CD1c-positive myeloid dendritic cell (primary cell): ENCODE results near the gene SLC35F6.

Experiments used
- DNase-seq: peaks from one replicate; pipeline ENCODE4 v3.0.0-alpha.2; 2016; ENCODE audit errors: extremely low spot score

SLC35F6 gene

DNA sequence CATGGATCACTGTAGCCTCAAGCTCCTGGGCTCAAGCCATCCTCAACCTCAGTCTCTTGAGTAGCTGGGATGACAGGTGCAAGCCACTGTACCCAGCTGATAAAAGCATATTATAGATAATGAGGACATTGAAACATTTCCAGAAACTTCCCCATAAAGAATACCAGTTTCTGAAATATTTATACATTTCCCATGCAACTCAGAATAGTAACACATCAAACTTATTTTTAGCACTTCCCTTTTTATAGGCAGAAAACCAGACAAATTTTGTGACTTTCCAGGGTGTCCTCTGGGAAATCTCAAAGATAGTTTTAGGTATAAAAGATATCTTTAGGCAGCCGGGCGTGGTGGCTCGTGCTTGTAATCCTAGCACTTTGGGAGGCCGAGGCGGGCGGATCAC is 58.8 kb downstream of the SLC35F6 start:
- DNase-seq, result no peak
